ENCODE results near the gene PHLDA1.

PHLDA1 gene

GRCh38 chr12:76024102-76024781 lies 7.3 kb downstream of the PHLDA1 start:
- DNase-seq: no peak
- intact Hi-C loops (cut with DNase I): no loop called here

- intact Hi-C loops (cut with DNase I): no loop called here
- no peak for DNase-seq
These were observed 8.4 kb downstream of the PHLDA1 start for GRCh38 chr12:76023069-76023690.

GRCh38 chr12:76022506-76022905 lies 9.1 kb downstream of the PHLDA1 start:
- DNase-seq: no peak
- intact Hi-C loops (cut with DNase I): no loop called here

GRCh38 chr12:76020731-76021672 lies 10.6 kb downstream of the PHLDA1 start:
- intact Hi-C loops (cut with DNase I): no loop called here

GRCh38 chr12:76020281-76020680 lies 11.3 kb downstream of the PHLDA1 start:
- intact Hi-C loops (cut with DNase I): no loop called here
- no peak for DNase-seq

More at GRCh38 chr12:76020731-76021672, 10.6 kb downstream of the PHLDA1 start:
- no peak for DNase-seq

- no peak for DNase-seq
- intact Hi-C loops (cut with DNase I): no loop called here
These were observed 12.9 kb downstream of the PHLDA1 start for GRCh38 chr12:76018672-76019071.

- DNase-seq: no peak
- intact Hi-C loops (cut with DNase I): no loop called here
These were observed 13.5 kb downstream of the PHLDA1 start for GRCh38 chr12:76018111-76018510.

GRCh38 chr12:76014007-76014406 lies 17.6 kb downstream of the PHLDA1 start:
- intact Hi-C loops (cut with DNase I): no loop called here
- no peak for DNase-seq

GRCh38 chr12:76013603-76014002 lies 18.0 kb downstream of the PHLDA1 start:
- DNase-seq: no peak
- intact Hi-C loops (cut with DNase I): no loop called here

GRCh38 chr12:76012644-76013043 lies 18.9 kb downstream of the PHLDA1 start:
- DNase-seq: no peak

GRCh38 chr12:76010732-76011458 lies 20.7 kb downstream of the PHLDA1 start:
- intact Hi-C loops (cut with DNase I): no loop called here
- DNase-seq: no peak

More at GRCh38 chr12:76012644-76013043, 18.9 kb downstream of the PHLDA1 start:
- intact Hi-C loops (cut with DNase I): no loop called here

GRCh38 chr12:76008428-76008827 lies 23.1 kb downstream of the PHLDA1 start:
- intact Hi-C loops (cut with DNase I): no loop called here

GRCh38 chr12:76007640-76008039 lies 23.9 kb downstream of the PHLDA1 start:
- no peak for DNase-seq
- intact Hi-C loops (cut with DNase I): no loop called here

More at GRCh38 chr12:76008428-76008827, 23.1 kb downstream of the PHLDA1 start:
- DNase-seq: no peak

GRCh38 chr12:76006028-76006925 lies 25.3 kb downstream of the PHLDA1 start:
- intact Hi-C loops (cut with DNase I): no loop called here
- DNase-seq: no peak

GRCh38 chr12:76003355-76003638 lies 28.3 kb downstream of the PHLDA1 start:
- intact Hi-C loops (cut with DNase I): no loop called here
- DNase-seq: no peak

- intact Hi-C loops (cut with DNase I): no loop called here
- DNase-seq: no peak
These were observed 28.8 kb downstream of the PHLDA1 start for GRCh38 chr12:76002598-76003354.

- no peak for DNase-seq
- intact Hi-C loops (cut with DNase I): no loop called here
These were observed 33.1 kb downstream of the PHLDA1 start for GRCh38 chr12:75998292-75999063.

All from head of caudate nucleus (tissue), 42 donors.